CD4-positive, alpha-beta T cell (primary cell): ENCODE data around the gene HIC1. TPM values are rescaled to one million over a fixed set of nuclear protein-coding genes. Genes with fewer than 3 reads are reported as not detected.

Experiments used
- ATAC-seq: fragments of 200-7000 bp; cut with Tn5 transposase; one replicate; pipeline ENCODE4 v1.10.0; 2022; ENCODE audit warnings: mild to moderate bottlenecking; ENCODE audit not compliant: poor library complexity
- CTCF ChIA-PET: fragments of 350-600 bp; sonication (Branson Sonifier 250); formaldehyde crosslinking; loops from one replicate; lab custom pipeline; 2021; ENCODE audit warnings: antibody characterized with exemption, inconsistent platforms; lab: Charles Lee
- POLR2A ChIA-PET: fragments of 350-600 bp; sonication (Branson Sonifier 250); formaldehyde crosslinking; loops from one replicate; lab custom pipeline; 2021; ENCODE audit warnings: antibody characterized with exemption, inconsistent platforms; lab: Charles Lee
- DNase-seq, 14 experiments: peaks; one replicate each; pipeline ENCODE4 v3.0.0-alpha.2; 2013 to 2020; ENCODE audit warnings: mixed read lengths in 2 of 14
- H3K27ac ChIP-seq, 2 donors: one replicate each; pipeline versions ENCODE4 v1.5.1 to v1.7.0; 2013; ENCODE audit warnings: low read length in 2 of 2, low read depth in 1 of 2, mild to moderate bottlenecking in 1 of 2
- H3K27me3 ChIP-seq, 2 experiments: 1 replicate in 1 of 2; 2 replicates in 1 of 2; pipeline versions ENCODE4 v1.6.1 to v1.7.0; 2013; ENCODE audit warnings: low read length in 2 of 2, control low read depth in 1 of 2, mild to moderate bottlenecking in 1 of 2, moderate library complexity in 1 of 2; ENCODE audit not compliant: insufficient read depth in 2 of 2, control insufficient read depth in 1 of 2
- H3K36me3 ChIP-seq: one replicate; pipeline ENCODE4 v1.6.1; 2013; ENCODE audit warnings: low read length, control low read depth; ENCODE audit not compliant: insufficient read depth
- H3K4me1 ChIP-seq: one replicate; pipeline ENCODE4 v1.6.1; 2013; ENCODE audit warnings: low read length, control low read depth; ENCODE audit not compliant: insufficient read depth
- H3K4me3 ChIP-seq: one replicate; pipeline ENCODE4 v1.5.1; 2013; ENCODE audit warnings: mild to moderate bottlenecking, low read length, moderate library complexity
- H3K9me3 ChIP-seq, 2 experiments: 1 replicate in 1 of 2; 2 replicates in 1 of 2; pipeline versions ENCODE4 v1.6.1 to v1.7.0; 2013; ENCODE audit warnings: low read length in 2 of 2, mild to moderate bottlenecking in 2 of 2, control low read depth in 1 of 2, moderate library complexity in 1 of 2; ENCODE audit not compliant: control insufficient read depth in 1 of 2, insufficient read depth in 1 of 2
- H3K27ac Mint-ChIP-seq: one replicate; pipeline ENCODE4 v1.8.0; 2020; ENCODE audit warnings: mixed read lengths
- H3K27me3 Mint-ChIP-seq: one replicate; pipeline ENCODE4 v1.8.0; 2021; ENCODE audit warnings: mixed read lengths
- H3K36me3 Mint-ChIP-seq: one replicate; pipeline ENCODE4 v1.8.0; 2021; ENCODE audit warnings: low read depth, mixed read lengths
- H3K4me1 Mint-ChIP-seq: one replicate; pipeline ENCODE4 v1.8.0; 2021; ENCODE audit warnings: low read depth, mixed read lengths
- H3K4me3 Mint-ChIP-seq: one replicate; pipeline ENCODE4 v1.8.0; 2020; ENCODE audit warnings: mild to moderate bottlenecking, mixed read lengths
- H3K9me3 Mint-ChIP-seq: one replicate; pipeline ENCODE4 v1.8.0; 2020; ENCODE audit warnings: mixed read lengths
- intact Hi-C, 2 experiments: fragments of 100-400 bp; cut with DNase I in 1 of 2; cut with micrococcal nuclease in 1 of 2; formaldehyde crosslinking; loops; one replicate each; pipeline versions ENCODE4 v1.15.1 to v1.9.0; 2023 to 2025; cut with DNase I, micrococcal nuclease
- total RNA-seq, 174 experiments: library from RNA in 2 of 174; stranded (reverse) in 2 of 174; gene quantifications; one replicate each; pipeline ENCODE4 v1.2.3 and lab custom pipeline; 2021 to 2026
- TF ChIP-seq, protein P1 (sequence below): fragments of 200-600 bp; IDR thresholded peaks from one replicate; pipeline ENCODE4 v1.8.0; 2022; ENCODE audit warnings: antibody characterized with exemption, mild to moderate bottlenecking

HIC1 gene
- total RNA-seq, 2 experiments from 2014 or later, result 2.4 to 3.0 TPM

DNA sequence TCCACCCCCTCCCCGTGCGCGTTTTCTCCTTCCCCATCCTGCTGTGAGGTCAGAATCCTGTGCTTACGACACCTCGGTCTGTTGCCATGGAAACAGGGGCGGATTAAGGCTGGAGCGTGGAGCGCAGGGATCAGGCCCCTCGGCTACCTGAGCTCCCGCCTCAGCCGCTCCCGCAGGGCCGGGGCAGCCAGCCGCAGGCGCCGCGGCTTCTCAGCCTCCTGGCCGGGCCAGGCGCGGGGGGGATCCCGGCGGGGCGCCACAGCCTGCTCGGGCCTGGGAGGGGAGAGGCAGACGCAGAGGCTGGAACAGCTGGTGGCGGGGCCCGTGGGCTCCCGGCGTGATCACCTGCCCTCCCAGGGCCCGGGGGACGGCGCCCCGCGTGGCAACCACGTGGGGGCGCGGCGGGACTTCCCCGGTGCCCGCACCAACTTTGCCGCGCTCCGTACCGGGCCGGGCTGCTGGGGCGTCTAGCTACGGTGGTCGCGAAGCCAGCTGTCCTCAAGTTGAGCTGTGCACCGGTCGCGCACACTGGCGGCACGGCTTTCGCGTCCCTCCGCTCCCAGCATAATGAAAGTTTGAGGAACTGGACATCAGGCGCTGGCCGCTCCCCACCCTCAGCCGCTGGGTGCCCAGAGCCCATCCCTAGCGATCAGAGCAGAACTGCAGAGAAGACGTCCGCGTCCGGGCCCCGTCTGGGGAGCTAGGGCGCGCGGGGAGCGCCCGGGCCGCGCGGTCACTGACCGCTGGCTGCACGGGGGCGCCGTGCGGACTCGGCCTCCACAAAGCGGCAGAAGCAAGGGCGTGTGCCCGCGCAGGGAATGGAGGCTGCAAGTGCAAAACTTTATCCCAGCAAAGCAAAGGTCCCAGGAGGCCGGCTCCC, 31.0 kb upstream of the HIC1 start:
- H3K27me3 Mint-ChIP-seq, result peaks cover 33% of the 10 kb centered on the region
- ATAC-seq (peak; percentile 29), DNase-seq (peak in 7 of 14 experiments; percentile 18 to 80 (median 59))
- ChIA-PET POLR2A (interaction anchor here (0.6 to 2.7 kb wide), 5 partner anchors 16 to 1176 kb away, joined by 3 to 9 read pairs (median 3); no protein-coding TSS in a partner anchor), CTCF (interaction anchor here (0.9 to 1.3 kb wide), 2 partner anchors 18 to 34 kb away, joined by 3 to 4 read pairs; partner anchors contain the start of gene OVCA2)
- no peak overlapping the region for H3K27ac ChIP-seq
- no peak overlapping the region for H3K27ac Mint-ChIP-seq
- peaks cover 19 to 36% of the 10 kb centered on the region in 2 experiments for H3K27me3 ChIP-seq
- H3K9me3 Mint-ChIP-seq, result no peaks in the 10 kb centered on the region
- peak overlapping the region; percentile 66 for H3K4me3 Mint-ChIP-seq
- intact Hi-C loops, result loop anchor here in 1 of 2 experiments (2.0 kb wide), 1 partner anchor 17 kb away; no protein-coding TSS in a partner anchor
- H3K36me3 ChIP-seq, result no peaks in the 10 kb centered on the region
- peak overlapping the region; percentile 51 for H3K4me3 ChIP-seq
- H3K4me1 ChIP-seq, result peaks cover 38% of the 10 kb centered on the region
- no peaks in the 10 kb centered on the region for H3K36me3 Mint-ChIP-seq
- H3K4me1 Mint-ChIP-seq, result peaks cover 25% of the 10 kb centered on the region
- TF ChIP-seq, protein P1, sequence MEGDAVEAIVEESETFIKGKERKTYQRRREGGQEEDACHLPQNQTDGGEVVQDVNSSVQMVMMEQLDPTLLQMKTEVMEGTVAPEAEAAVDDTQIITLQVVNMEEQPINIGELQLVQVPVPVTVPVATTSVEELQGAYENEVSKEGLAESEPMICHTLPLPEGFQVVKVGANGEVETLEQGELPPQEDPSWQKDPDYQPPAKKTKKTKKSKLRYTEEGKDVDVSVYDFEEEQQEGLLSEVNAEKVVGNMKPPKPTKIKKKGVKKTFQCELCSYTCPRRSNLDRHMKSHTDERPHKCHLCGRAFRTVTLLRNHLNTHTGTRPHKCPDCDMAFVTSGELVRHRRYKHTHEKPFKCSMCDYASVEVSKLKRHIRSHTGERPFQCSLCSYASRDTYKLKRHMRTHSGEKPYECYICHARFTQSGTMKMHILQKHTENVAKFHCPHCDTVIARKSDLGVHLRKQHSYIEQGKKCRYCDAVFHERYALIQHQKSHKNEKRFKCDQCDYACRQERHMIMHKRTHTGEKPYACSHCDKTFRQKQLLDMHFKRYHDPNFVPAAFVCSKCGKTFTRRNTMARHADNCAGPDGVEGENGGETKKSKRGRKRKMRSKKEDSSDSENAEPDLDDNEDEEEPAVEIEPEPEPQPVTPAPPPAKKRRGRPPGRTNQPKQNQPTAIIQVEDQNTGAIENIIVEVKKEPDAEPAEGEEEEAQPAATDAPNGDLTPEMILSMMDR, result no peak
- no peaks in the 10 kb centered on the region for H3K9me3 ChIP-seq

DNA sequence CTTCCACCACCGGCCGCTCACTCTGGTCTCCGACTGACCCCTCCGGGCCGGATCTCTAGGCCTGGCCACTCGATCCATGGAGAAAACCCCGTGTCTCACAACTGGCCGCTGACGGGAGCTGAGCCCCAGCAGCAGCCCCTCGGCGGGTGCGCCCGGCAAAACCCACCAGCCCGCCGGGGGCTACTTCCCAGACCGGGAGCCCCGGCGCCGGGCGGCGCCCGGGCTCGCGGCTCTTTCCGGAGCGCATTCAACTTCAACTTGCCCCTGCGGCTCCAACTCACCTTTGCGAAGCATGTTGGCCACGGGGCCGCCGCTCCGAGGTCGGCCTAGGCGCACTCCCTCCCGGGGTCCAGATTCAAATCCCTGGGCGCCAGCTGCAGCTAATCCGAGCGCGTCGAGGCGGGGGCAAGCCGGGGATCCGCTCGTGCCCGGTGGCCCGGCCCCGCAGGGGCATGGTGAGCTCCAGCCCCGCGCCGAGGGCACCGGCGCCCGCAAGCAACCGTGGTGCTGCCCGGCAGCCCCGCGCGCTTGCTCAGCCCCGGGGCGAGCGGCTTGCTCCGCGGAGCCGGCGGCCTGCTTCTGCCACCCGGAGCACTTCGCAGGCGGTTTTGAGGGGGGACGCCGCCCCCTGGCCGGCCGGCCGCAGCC, 30.2 kb upstream of the HIC1 start:
- peaks cover 25% of the 10 kb centered on the region for H3K4me1 Mint-ChIP-seq
- ChIA-PET CTCF (interaction anchor here (0.9 to 2.5 kb wide), 4 partner anchors 16 to 376 kb away, joined by 3 to 6 read pairs (median 4); partner anchors contain the start of genes HIC1 and RILP), POLR2A (interaction anchor here (0.8 to 2.7 kb wide), 9 partner anchors 15 to 308 kb away, joined by 3 to 9 read pairs (median 4); partner anchors contain the start of genes OVCA2, RPA1 and SMYD4)
- no peak overlapping the region for H3K27ac Mint-ChIP-seq
- Histone ChIP-seq H3K27me3 (peaks cover 16 to 36% of the 10 kb centered on the region in 2 experiments), H3K4me1 (peaks cover 43% of the 10 kb centered on the region), H3K36me3 (no peaks in the 10 kb centered on the region), H3K4me3 (peak overlapping the region; percentile 51), H3K9me3 (peaks cover 0 to 2% of the 10 kb centered on the region in 2 experiments), H3K27ac (no peak overlapping the region)
- ATAC-seq (peak; percentile 4), DNase-seq (peak in 1 of 14 experiments; percentile 35)
- peaks cover 27% of the 10 kb centered on the region for H3K27me3 Mint-ChIP-seq
- H3K4me3 Mint-ChIP-seq, result no peak overlapping the region
- intact Hi-C loops, result loop anchor here (2.0 to 5.0 kb wide), 4 partner anchors 16 to 377 kb away; partner anchors contain the start of genes RILP (in 1 of the 2), SCARF1 (in 1 of the 2) and WDR81 (in 1 of the 2)
- no peaks in the 10 kb centered on the region for H3K36me3 Mint-ChIP-seq
- TF ChIP-seq, protein P1, result no peak
- no peaks in the 10 kb centered on the region for H3K9me3 Mint-ChIP-seq

DNA sequence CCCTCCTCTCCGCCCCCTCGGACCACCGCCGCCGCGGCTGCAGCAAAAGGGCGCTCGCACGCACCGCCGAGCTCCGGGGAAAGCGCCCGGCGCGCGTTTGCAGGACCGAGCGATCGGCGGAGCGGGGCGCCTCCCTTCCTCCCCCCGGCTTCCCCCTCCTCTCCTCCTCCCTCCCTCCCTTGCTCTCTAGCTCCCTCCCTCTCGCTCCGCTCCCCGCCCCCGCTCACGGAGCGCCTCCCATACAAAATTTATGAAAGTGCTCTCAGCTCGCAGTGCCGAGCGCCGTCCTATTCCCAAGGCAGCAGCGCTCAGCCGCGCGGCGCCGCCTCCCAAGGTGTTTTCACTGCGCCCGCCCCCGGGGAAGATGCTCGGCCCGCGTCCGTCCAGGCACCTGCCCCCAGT, 29.7 kb upstream of the HIC1 start, which contains the start of gene RTN4RL1:
Gene RTN4RL1, minus strand, starts transcription at position 115 of the 402 bp plus-strand sequence. CDS start 469 bp downstream, outside the sequence.
- Mint-ChIP-seq H3K4me3 (peak within 1 kb of the TSS; percentile 92), H3K27me3 (peaks cover 27% of the 10 kb centered on the region), H3K9me3 (no peaks in the 10 kb centered on the region), H3K4me1 (peaks cover 26% of the 10 kb centered on the region), H3K36me3 (peaks cover 2% of the 10 kb centered on the region), H3K27ac (no peak within 1 kb of the TSS)
- intact Hi-C loops, result loop anchor here (2.0 to 5.0 kb wide), 4 partner anchors 16 to 378 kb away; partner anchors contain the start of genes RILP (in 1 of the 2), SCARF1 (in 1 of the 2) and WDR81 (in 1 of the 2)
- Histone ChIP-seq H3K4me1 (peaks cover 46% of the 10 kb centered on the region), H3K36me3 (no peaks in the 10 kb centered on the region), H3K27ac (no peak within 1 kb of the TSS), H3K9me3 (peaks cover 0 to 6% of the 10 kb centered on the region in 2 experiments), H3K27me3 (peaks cover 16 to 36% of the 10 kb centered on the region in 2 experiments), H3K4me3 (peak within 1 kb of the TSS; percentile 51)
- ATAC-seq (peak; percentile 60), DNase-seq (peak; percentile 57 to 90 (median 74))
- CTCF ChIA-PET, result interaction anchor here (0.9 to 2.5 kb wide), 4 partner anchors 15 to 376 kb away, joined by 3 to 6 read pairs (median 4); partner anchors contain the start of genes HIC1 and RILP
- TF ChIP-seq, protein P1, result no peak
- POLR2A ChIA-PET, result interaction anchor here (0.8 to 2.7 kb wide), 8 partner anchors 17 to 308 kb away, joined by 3 to 9 read pairs (median 4); partner anchors contain the start of genes OVCA2, RPA1 and SMYD4
